ENCODE results near the gene GRM4.

The GRM4 gene

GRCh38 chr6:33994472-33995308, 151.2 kb downstream of the GRM4 start:
- DNase-seq (ENCODE audit: low read depth) = no peak

GRCh38 chr6:33993653-33994471, 152.0 kb downstream of the GRM4 start:
- DNase-seq (ENCODE audit: low read depth) = no peak

- no peak for DNase-seq (ENCODE audit: low read depth)
Measured at GRCh38 chr6:33993091-33993490, 152.8 kb downstream of the GRM4 start.

GRCh38 chr6:33992191-33992590, 153.7 kb downstream of the GRM4 start:
- DNase-seq (ENCODE audit: low read depth) = no peak

GRCh38 chr6:33991610-33992009, 154.3 kb downstream of the GRM4 start:
- DNase-seq (ENCODE audit: low read depth) = no peak

GRCh38 chr6:33990061-33990541, 155.8 kb downstream of the GRM4 start:
- DNase-seq (ENCODE audit: low read depth) = no peak

- no peak for DNase-seq (ENCODE audit: low read depth)
Measured at GRCh38 chr6:33989016-33989854, 156.7 kb downstream of the GRM4 start.

- no peak for DNase-seq (ENCODE audit: low read depth)
Measured at GRCh38 chr6:33988121-33989015, 157.5 kb downstream of the GRM4 start.

GRCh38 chr6:33987531-33988021, 158.3 kb downstream of the GRM4 start:
- DNase-seq (ENCODE audit: low read depth) = no peak

GRCh38 chr6:33985947-33986346, 159.9 kb downstream of the GRM4 start:
- no peak for DNase-seq (ENCODE audit: low read depth)

- DNase-seq (ENCODE audit: low read depth) = no peak
Measured at GRCh38 chr6:33985313-33985751, 160.6 kb downstream of the GRM4 start.

GRCh38 chr6:33984466-33985312, 161.2 kb downstream of the GRM4 start:
- no peak for DNase-seq (ENCODE audit: low read depth)

- no peak for DNase-seq (ENCODE audit: low read depth)
Measured at GRCh38 chr6:33983721-33984465, 162.0 kb downstream of the GRM4 start.

GRCh38 chr6:33983109-33983716, 162.7 kb downstream of the GRM4 start:
- DNase-seq (ENCODE audit: low read depth) = no peak

GRCh38 chr6:33981861-33982260, 164.0 kb downstream of the GRM4 start:
- DNase-seq (ENCODE audit: low read depth) = no peak

GRCh38 chr6:33981421-33981820, 164.5 kb downstream of the GRM4 start:
- DNase-seq (ENCODE audit: low read depth) = no peak

GRCh38 chr6:33980176-33981175, 165.4 kb downstream of the GRM4 start:
- no peak for DNase-seq (ENCODE audit: low read depth)
